IMR-90 (cell line): Measurements from ENCODE around the gene IL1RAPL1. TPM values are rescaled to one million over a fixed set of nuclear protein-coding genes. Genes with fewer than 3 reads are reported as not detected.

ENCODE experiments used
- ATAC-seq: fragments of 200-7000 bp; cut with Tn5 transposase; 2 replicates; pipeline ENCODE4 v1.9.1; 2020; ENCODE audit warnings: low read depth, mild to moderate bottlenecking, moderate library complexity
- BruUV-seq: library from RNA; stranded (reverse); fragments of 400-500 nt; replicated peaks from 2 replicates; lab custom pipeline; 2021; lab: Mats Ljungman, UMichigan
- CTCF ChIA-PET: fragments of 300-600 bp; formaldehyde crosslinking; extraction: SDS; loops from one replicate; lab custom pipeline; 2021; ENCODE audit warnings: antibody characterized with exemption; lab: Yijun Ruan, JAX
- POLR2A ChIA-PET: fragments of 300-600 bp; sonication (Branson Sonifier 250); formaldehyde crosslinking; loops from one replicate; lab custom pipeline; 2022; ENCODE audit warnings: antibody characterized with exemption; ENCODE audit not compliant: unreplicated experiment; lab: Charles Lee
- DNase-seq: peaks from one replicate; pipeline ENCODE4 v3.0.0; 2013
- H2AFZ ChIP-seq: replicated peaks from 2 replicates; pipeline ENCODE3; 2013; ENCODE audit warnings: low read length, mild to moderate bottlenecking; ENCODE audit not compliant: poor library complexity
- H2AK5ac ChIP-seq: 2 replicates; pipeline ENCODE4 v1.6.1; 2013; ENCODE audit warnings: low read depth, low read length, inconsistent platforms
- H2AK9ac ChIP-seq: replicated peaks from 2 replicates; pipeline ENCODE3; 2013; ENCODE audit warnings: mild to moderate bottlenecking, low read depth, low read length, moderate library complexity; ENCODE audit not compliant: poor library complexity
- H2BK120ac ChIP-seq: 2 replicates; pipeline ENCODE4 v1.6.1; 2013; ENCODE audit warnings: low read depth, low read length, inconsistent platforms
- H2BK15ac ChIP-seq: 3 replicates; pipeline ENCODE4 v1.6.1; 2013; ENCODE audit warnings: low read depth, low read length, inconsistent platforms
- H2BK20ac ChIP-seq: 2 replicates; pipeline ENCODE4 v1.6.1; 2013; ENCODE audit warnings: low read depth, mild to moderate bottlenecking, inconsistent platforms, low read length, moderate library complexity
- H2BK5ac ChIP-seq: 2 replicates; pipeline ENCODE4 v1.6.1; 2013; ENCODE audit warnings: mild to moderate bottlenecking, low read depth, low read length, inconsistent platforms; ENCODE audit not compliant: poor library complexity, severe bottlenecking
- H3K14ac ChIP-seq: replicated peaks from 2 replicates; pipeline ENCODE4 v1.6.1; 2013; ENCODE audit warnings: low read depth, low read length, inconsistent platforms
- H3K18ac ChIP-seq: 2 replicates; pipeline ENCODE4 v1.6.1; 2013; ENCODE audit warnings: low read depth, low read length, control low read depth
- H3K23ac ChIP-seq: 2 replicates; pipeline ENCODE4 v1.6.1; 2013; ENCODE audit warnings: low read depth, low read length, inconsistent platforms
- H3K27ac ChIP-seq: 2 replicates; pipeline ENCODE4 v1.5.1; 2013; ENCODE audit warnings: mild to moderate bottlenecking, control low read depth, low read length; ENCODE audit not compliant: insufficient read depth
- H3K27me3 ChIP-seq: 2 replicates; pipeline ENCODE4 v1.6.1; 2013; ENCODE audit warnings: low read length; ENCODE audit not compliant: control insufficient read depth, insufficient read depth
- H3K36me3 ChIP-seq: 2 replicates; pipeline ENCODE4 v1.6.1; 2013; ENCODE audit warnings: low read length, mixed read lengths; ENCODE audit not compliant: control insufficient read depth, insufficient read depth
- H3K4ac ChIP-seq: 2 replicates; pipeline ENCODE4 v1.6.1; 2013; ENCODE audit warnings: low read depth, low read length, inconsistent platforms
- H3K4me1 ChIP-seq: 2 replicates; pipeline ENCODE4 v1.6.1; 2013; ENCODE audit warnings: low read length, mixed read lengths; ENCODE audit not compliant: control insufficient read depth, insufficient read depth
- H3K4me2 ChIP-seq: 2 replicates; pipeline ENCODE4 v1.6.1; 2013; ENCODE audit warnings: low read depth, mild to moderate bottlenecking, control low read depth, low read length, moderate library complexity
- H3K4me3 ChIP-seq: 2 replicates; pipeline ENCODE4 v1.5.1; 2013; ENCODE audit warnings: low read depth, mild to moderate bottlenecking, control low read depth, low read length, moderate library complexity; ENCODE audit not compliant: insufficient read depth
- H3K56ac ChIP-seq: 2 replicates; pipeline ENCODE4 v1.6.1; 2013; ENCODE audit warnings: low read length, inconsistent platforms; ENCODE audit not compliant: insufficient read depth; ENCODE audit errors: extremely low read depth
- H3K79me1 ChIP-seq, 2 experiments: 2 replicates each; pipeline ENCODE4 v1.6.1; 2013; ENCODE audit warnings: low read length in 2 of 2, inconsistent platforms in 1 of 2, low read depth in 1 of 2
- H3K9ac ChIP-seq: 2 replicates; pipeline ENCODE4 v1.6.1; 2013; ENCODE audit warnings: low read depth, low read length, control low read depth
- H3K9me1 ChIP-seq: 2 replicates; pipeline ENCODE4 v1.6.1; 2013; ENCODE audit warnings: low read length, inconsistent platforms; ENCODE audit not compliant: insufficient read depth
- H3K9me3 ChIP-seq: 2 replicates; pipeline ENCODE4 v1.6.1; 2013; ENCODE audit warnings: low read length; ENCODE audit not compliant: control insufficient read depth, insufficient read depth
- H4K20me1 ChIP-seq: 2 replicates; pipeline ENCODE4 v1.6.1; 2013; ENCODE audit warnings: low read length, inconsistent platforms; ENCODE audit not compliant: insufficient read depth
- H4K5ac ChIP-seq: 2 replicates; pipeline ENCODE4 v1.6.1; 2013; ENCODE audit warnings: mild to moderate bottlenecking, low read depth, low read length, control low read depth
- H4K8ac ChIP-seq, 2 experiments: 2 replicates each; pipeline ENCODE4 v1.6.1; 2013; ENCODE audit warnings: low read depth in 2 of 2, low read length in 2 of 2, control low read depth in 1 of 2, inconsistent platforms in 1 of 2
- H4K91ac ChIP-seq: 2 replicates; pipeline ENCODE4 v1.6.1; 2013; ENCODE audit warnings: low read depth, low read length, inconsistent platforms; ENCODE audit not compliant: insufficient read depth
- BHLHE40 ChIP-seq: fragments of 150-350 bp; IDR thresholded peaks from 2 replicates; pipeline ENCODE4 v1.6.1; 2016; ENCODE audit warnings: mild to moderate bottlenecking, low read depth, low read length
- CEBPB ChIP-seq: IDR thresholded peaks from 2 replicates; pipeline ENCODE4 v1.6.1; 2012; ENCODE audit warnings: low read depth, low read length, improper control_type of control experiment
- CHD1 ChIP-seq: IDR thresholded peaks from 2 replicates; pipeline ENCODE4 v1.6.1; 2012; ENCODE audit warnings: low read depth, low read length, improper control_type of control experiment
- FOS ChIP-seq: fragments of 150-350 bp; IDR thresholded peaks from 2 replicates; pipeline ENCODE4 v1.6.1; 2016; ENCODE audit warnings: low read depth, low read length
- MAFK ChIP-seq: IDR thresholded peaks from 2 replicates; pipeline ENCODE4 v1.6.1; 2012; ENCODE audit warnings: low read depth, low read length, improper control_type of control experiment
- MXI1 ChIP-seq: IDR thresholded peaks from 2 replicates; pipeline ENCODE4 v1.6.1; 2012; ENCODE audit warnings: low read depth, mild to moderate bottlenecking, low read length, moderate library complexity, borderline replicate concordance
- NFE2L2 ChIP-seq: fragments of 150-350 bp; IDR thresholded peaks from 2 replicates; pipeline ENCODE4 v1.6.1; 2016; ENCODE audit warnings: low read depth, mild to moderate bottlenecking, low read length
- POLR2A ChIP-seq: IDR thresholded peaks from 2 replicates; pipeline ENCODE4 v1.6.1; 2012; ENCODE audit warnings: mild to moderate bottlenecking, low read depth, low read length
- RAD21 ChIP-seq: IDR thresholded peaks from 2 replicates; pipeline ENCODE4 v1.6.1; 2012; ENCODE audit warnings: low read length, improper control_type of control experiment
- RCOR1 ChIP-seq: IDR thresholded peaks from 2 replicates; pipeline ENCODE4 v1.6.1; 2012; ENCODE audit warnings: mild to moderate bottlenecking, low read length, improper control_type of control experiment; ENCODE audit not compliant: insufficient replicate concordance
- RFX5 ChIP-seq: IDR thresholded peaks from 2 replicates; pipeline ENCODE4 v1.8.0; 2012; ENCODE audit warnings: low read depth, mild to moderate bottlenecking, low read length, moderate library complexity
- SMC3 ChIP-seq: fragments of 150-350 bp; IDR thresholded peaks from 2 replicates; pipeline ENCODE4 v1.6.1; 2016; ENCODE audit warnings: low read depth, mild to moderate bottlenecking, antibody characterized with exemption, low read length, moderate library complexity
- WGBS, 2 experiments: methylation state at CpG; one replicate each; pipeline versions ENCODE4 v1.1.5 to v1.1.7; 2013; ENCODE audit warnings: missing lambda C conversion rate in 2 of 2; ENCODE audit not compliant: insufficient read length in 1 of 2; ENCODE audit errors: extremely low coverage in 2 of 2; 5-methylcytosine and 5-hydroxymethylcytosine counted together
- dilution Hi-C: fragments of 300-500 bp; cut with HindIII; formaldehyde crosslinking; loops from one replicate; pipeline ENCODE4 v1.14.3; 2018; ENCODE audit warnings: low sequenced_read_pairs; ENCODE audit not compliant: unreplicated experiment
- in situ Hi-C: fragments of 300-500 bp; cut with MboI; formaldehyde crosslinking; loops from 3 replicates; pipeline ENCODE4 v1.14.3; 2019; ENCODE audit warnings: low sequenced_read_pairs, inconsistent platforms, mixed read lengths
- intact Hi-C: fragments of 100-400 bp; cut with micrococcal nuclease; formaldehyde crosslinking; loops from 2 replicates; pipeline ENCODE4 v1.10.0; 2022
- polyA plus RNA-seq, 3 experiments: library from polyadenylated mRNA; depleted of rRNA; stranded (reverse); fragments of >200 nt; gene quantifications; 2 replicates each; pipeline ENCODE4 v1.2.3, GENCODE V29; 2012; ENCODE audit warnings: low replicate concordance in 1 of 3
- total RNA-seq: library from RNA; depleted of rRNA; stranded (reverse); fragments of >200 nt; gene quantifications from 2 replicates; pipeline ENCODE4 v1.2.3, GENCODE V29; 2012
- TF ChIP-seq, protein P1 (sequence below): conservative IDR thresholded peaks from 2 replicates; pipeline ENCODE4 v1.5.1; 2012; ENCODE audit warnings: mild to moderate bottlenecking, low read depth, low read length, improper control_type of control experiment
- TF ChIP-seq, protein P2 (sequence below): fragments of 150-350 bp; IDR thresholded peaks from 2 replicates; pipeline ENCODE4 v1.6.1; 2017; ENCODE audit warnings: mild to moderate bottlenecking, antibody characterized with exemption, low read length, low read depth

IL1RAPL1 gene
- total and polyA plus RNA-seq, 2 of the 4 experiments (the other 2 are of a cell fraction), result 1.5 to 9.0 TPM

DNA sequence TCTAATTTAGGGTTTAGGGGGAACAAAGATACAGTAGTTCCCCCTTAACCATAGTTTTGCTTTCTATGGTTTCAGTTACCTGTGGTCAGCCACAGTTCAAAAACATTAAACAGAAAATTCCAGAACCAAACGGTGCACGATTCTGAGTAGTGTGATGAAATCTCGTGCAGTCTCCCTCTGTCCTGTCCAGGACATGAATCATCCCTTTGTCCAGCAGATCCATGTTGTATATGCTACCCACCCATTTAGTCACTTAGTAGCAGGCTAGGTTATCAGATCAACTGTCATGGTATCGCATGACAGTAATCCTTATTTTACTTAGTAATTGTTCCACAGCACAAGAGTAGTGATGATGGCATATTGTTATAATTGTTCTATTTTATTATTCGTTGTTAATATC, 556.1 kb downstream of the IL1RAPL1 start:
- dilution Hi-C loops (no loop called here), in situ Hi-C loops (no loop called here), intact Hi-C loops (no loop called here)
- Histone ChIP-seq H3K23ac (no peak overlapping the region), H2BK20ac (no peak overlapping the region), H3K4ac (no peak overlapping the region), H3K4me1 (no peaks in the 10 kb centered on the region), H2BK120ac (no peak overlapping the region), H3K9ac (no peak overlapping the region), H3K36me3 (no peaks in the 10 kb centered on the region), H3K27me3 (no peaks in the 10 kb centered on the region), H4K20me1 (no peaks in the 10 kb centered on the region), H3K9me3 (no peaks in the 10 kb centered on the region), H4K5ac (no peak overlapping the region), H3K56ac (no peak overlapping the region), H3K4me2 (no peak overlapping the region), H2BK5ac (no peak overlapping the region), H2AFZ (no peak overlapping the region), H3K14ac (no peak overlapping the region), H2AK5ac (no peak overlapping the region), H3K79me1 (no peaks in the 10 kb centered on the region), H3K18ac (no peak overlapping the region), H2BK15ac (no peak overlapping the region), H3K9me1 (0 out of 2 replicates have a peak, but pooled peaks cover 6% of the 10 kb centered on the region), H2AK9ac (no peak overlapping the region), H4K91ac (no peak overlapping the region), H3K27ac (no peak overlapping the region), H3K4me3 (no peak overlapping the region), H4K8ac (no peak overlapping the region)
- BruUV-seq, result no TSS peak
- WGBS, 2 experiments, result no CpG with 5 or more reads among the region's 5 CpGs
- DNase-seq (peak; percentile 64), ATAC-seq (peak; percentile 49; the same call in 1 of the 2 replicates)
- CTCF ChIA-PET, result no interaction called here
- POLR2A ChIA-PET, result no interaction called here
- no peak for TF ChIP-seq CHD1
- no peak for TF ChIP-seq RFX5
- peak; percentile 65 for TF ChIP-seq CEBPB
- TF ChIP-seq MXI1, result no peak
- TF ChIP-seq, protein P1, sequence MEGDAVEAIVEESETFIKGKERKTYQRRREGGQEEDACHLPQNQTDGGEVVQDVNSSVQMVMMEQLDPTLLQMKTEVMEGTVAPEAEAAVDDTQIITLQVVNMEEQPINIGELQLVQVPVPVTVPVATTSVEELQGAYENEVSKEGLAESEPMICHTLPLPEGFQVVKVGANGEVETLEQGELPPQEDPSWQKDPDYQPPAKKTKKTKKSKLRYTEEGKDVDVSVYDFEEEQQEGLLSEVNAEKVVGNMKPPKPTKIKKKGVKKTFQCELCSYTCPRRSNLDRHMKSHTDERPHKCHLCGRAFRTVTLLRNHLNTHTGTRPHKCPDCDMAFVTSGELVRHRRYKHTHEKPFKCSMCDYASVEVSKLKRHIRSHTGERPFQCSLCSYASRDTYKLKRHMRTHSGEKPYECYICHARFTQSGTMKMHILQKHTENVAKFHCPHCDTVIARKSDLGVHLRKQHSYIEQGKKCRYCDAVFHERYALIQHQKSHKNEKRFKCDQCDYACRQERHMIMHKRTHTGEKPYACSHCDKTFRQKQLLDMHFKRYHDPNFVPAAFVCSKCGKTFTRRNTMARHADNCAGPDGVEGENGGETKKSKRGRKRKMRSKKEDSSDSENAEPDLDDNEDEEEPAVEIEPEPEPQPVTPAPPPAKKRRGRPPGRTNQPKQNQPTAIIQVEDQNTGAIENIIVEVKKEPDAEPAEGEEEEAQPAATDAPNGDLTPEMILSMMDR, result no peak
- TF ChIP-seq, protein P2, sequence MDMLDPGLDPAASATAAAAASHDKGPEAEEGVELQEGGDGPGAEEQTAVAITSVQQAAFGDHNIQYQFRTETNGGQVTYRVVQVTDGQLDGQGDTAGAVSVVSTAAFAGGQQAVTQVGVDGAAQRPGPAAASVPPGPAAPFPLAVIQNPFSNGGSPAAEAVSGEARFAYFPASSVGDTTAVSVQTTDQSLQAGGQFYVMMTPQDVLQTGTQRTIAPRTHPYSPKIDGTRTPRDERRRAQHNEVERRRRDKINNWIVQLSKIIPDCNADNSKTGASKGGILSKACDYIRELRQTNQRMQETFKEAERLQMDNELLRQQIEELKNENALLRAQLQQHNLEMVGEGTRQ, result no peak
- no peak for TF ChIP-seq SMC3
- no peak for TF ChIP-seq RAD21
- no peak for TF ChIP-seq POLR2A
- no peak for TF ChIP-seq NFE2L2
- no peak for TF ChIP-seq FOS
- TF ChIP-seq BHLHE40, result peak; percentile 76
- no peak for TF ChIP-seq MAFK
- TF ChIP-seq RCOR1, result no peak
